Activated naive CD4-positive, alpha-beta T cell (primary cell): ENCODE data around the gene TENM4.

Experiments used
- DNase-seq, 4 experiments: peaks; one replicate each; lab custom pipeline; 2025; lab: John Stamatoyannopoulos, UW

The TENM4 gene

GRCh38 chr11:79055856-79056631, 384.8 kb downstream of the TENM4 start:
- no peak for DNase-seq

DNA sequence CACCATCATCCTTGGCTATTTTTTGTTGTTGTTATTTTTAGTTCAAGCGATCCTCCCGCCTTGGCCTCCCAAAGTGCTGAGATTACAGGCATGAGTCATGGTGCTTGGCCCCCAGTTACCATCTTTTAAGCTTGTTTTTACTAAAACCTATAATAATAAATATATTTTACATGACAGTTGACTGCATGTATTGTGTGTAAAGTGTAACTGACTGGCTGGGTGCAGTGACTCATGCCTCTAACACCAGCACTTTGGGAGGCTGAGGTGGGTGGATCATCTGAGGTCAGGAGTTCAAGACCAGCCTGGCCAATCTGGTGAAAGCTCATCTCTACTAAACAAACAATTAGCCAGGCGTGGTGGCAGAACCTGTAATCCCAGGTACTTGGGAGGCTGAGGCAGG, 386.2 kb downstream of the TENM4 start:
- no peak for DNase-seq

DNA sequence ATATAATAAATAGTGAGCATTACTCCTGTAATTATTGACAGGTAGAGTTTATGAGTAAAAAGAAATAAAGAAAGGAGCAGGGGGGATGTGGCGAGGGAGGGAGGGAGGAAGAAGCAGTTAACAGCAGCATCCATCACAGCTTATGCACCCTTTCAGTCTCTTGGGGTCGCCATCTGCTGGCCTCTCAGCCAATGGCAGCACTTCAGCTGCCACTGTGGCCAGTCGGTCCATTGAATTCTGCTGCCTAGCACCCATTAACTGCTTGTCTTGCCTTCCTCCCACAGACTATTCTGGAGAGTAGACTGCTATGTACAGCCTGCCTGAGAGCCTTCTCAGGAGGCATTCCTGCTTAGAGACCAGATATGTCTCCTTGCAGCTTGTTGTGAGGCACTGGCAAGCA, 388.3 kb downstream of the TENM4 start:
- no peak for DNase-seq

DNA sequence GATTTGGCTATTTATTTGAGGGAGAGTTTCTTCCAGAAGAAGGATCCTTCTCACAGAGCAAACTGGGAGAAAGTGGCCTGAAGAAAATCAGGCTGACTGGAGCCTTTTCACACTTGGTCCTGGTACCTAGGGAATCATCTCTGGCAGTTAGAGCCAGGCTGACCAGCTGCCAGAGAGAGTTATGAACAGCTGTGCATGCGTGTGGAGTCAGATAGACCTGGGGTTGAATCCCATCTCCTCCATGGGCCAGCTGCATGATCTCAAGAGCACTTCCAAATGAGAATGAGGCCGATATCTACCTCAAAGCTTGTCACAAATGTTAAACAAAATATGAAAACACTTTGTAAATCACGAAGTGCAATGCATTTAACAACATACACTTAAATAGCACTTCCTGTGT, 390.0 kb downstream of the TENM4 start:
- no peak for DNase-seq

GRCh38 chr11:79049741-79050179, 391.1 kb downstream of the TENM4 start:
- no peak for DNase-seq

DNA sequence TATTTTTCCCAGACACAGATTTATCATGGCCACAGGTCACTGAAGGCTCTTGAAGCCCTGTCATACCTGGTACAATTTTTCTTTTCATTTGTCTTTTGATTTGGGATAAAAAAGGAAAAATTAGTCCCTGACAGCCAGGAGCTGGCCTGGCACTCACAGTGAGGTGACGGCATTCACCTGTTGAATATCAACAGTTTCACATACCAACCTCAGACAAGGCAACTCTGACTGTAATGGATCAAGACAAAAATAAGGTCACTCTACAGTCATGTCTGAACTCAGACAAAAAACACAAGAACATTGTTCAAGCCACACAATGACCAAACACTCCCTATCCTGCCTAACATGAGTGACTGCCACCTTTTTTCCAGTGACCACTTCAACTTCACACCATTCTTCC, 392.9 kb downstream of the TENM4 start:
- no peak for DNase-seq

GRCh38 chr11:79047321-79047720, 393.5 kb downstream of the TENM4 start:
- no peak for DNase-seq

DNA sequence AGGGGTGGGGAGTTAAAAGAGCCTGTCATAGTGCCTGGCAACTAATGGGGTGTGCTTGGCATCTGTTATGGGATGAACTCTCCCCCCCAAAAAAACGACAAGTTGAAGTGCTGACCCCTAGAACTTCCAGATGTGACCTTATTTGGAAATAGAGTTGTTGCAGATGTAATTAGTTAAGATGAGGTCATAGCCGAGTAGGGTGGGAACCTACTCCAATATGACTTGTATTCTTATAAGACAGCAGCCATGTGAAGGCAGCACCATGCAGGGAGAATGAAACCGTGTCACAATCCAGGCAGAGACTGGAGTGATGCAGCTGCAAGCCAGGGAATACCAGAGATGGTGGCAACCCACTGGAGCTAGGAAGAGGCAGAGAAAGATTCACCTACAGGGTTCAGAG, 394.5 kb downstream of the TENM4 start:
- no peak for DNase-seq

GRCh38 chr11:79045800-79046304, 395.0 kb downstream of the TENM4 start:
- no peak for DNase-seq

DNA sequence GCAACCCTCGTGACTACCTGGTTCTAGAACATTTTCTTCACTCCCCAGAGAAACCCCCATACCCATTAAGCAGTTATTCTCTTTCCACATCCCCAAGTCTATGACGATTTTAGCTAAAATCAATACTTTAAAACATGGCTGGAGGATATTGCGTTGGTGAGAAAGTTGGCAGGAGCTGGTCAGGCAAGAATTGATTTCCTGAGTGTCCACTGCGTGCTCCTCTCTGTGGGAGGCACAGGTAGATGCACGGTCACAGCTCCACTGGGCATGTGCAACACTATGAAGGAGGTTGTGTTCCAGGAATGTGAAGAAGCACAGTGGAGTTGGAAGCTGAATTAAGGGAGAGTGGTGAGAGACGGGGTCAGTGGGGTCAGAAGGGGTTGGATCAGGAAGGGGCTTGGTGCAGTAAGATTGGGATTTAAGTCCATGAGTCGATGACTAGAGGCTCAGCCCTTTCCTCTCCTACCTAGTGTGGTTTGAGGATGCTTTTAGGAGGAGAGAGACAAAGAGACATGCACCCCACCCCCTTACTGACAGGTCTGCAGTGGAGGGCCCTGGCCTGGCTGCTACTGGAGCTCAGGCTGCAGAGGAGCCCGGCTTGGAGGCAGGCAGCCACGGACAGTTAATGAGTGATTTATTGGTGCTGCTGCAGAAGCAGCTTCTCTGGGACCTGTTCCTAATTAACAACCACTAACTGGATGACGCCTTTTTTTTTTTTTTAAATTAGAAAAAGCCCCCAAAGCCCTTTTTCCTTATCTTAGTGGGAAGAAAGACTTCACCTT, 395.6 kb downstream of the TENM4 start:
- DNase-seq, result no peak

GRCh38 chr11:79044201-79044600, 396.6 kb downstream of the TENM4 start:
- DNase-seq, result no peak

GRCh38 chr11:79043726-79044125, 397.1 kb downstream of the TENM4 start:
- no peak for DNase-seq

DNA sequence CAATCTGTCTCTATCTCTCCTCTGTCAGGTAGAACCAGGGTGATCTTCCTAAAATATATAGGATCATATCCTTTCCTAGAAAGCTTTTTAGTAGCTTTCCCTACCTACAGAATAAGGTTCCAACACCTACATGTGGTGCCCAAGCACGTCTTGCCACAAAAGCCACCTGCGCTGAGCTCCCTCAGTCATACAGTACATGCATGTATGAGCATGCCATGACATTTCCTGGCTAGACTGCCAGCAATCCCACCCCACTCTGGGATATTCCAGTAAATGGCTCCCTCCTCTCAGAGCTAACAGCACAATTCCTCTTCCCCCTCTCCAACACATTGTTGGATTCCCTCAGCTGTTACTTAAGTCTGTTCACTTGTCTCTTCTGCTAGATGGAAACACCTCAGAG, 398.0 kb downstream of the TENM4 start:
- no peak for DNase-seq

DNA sequence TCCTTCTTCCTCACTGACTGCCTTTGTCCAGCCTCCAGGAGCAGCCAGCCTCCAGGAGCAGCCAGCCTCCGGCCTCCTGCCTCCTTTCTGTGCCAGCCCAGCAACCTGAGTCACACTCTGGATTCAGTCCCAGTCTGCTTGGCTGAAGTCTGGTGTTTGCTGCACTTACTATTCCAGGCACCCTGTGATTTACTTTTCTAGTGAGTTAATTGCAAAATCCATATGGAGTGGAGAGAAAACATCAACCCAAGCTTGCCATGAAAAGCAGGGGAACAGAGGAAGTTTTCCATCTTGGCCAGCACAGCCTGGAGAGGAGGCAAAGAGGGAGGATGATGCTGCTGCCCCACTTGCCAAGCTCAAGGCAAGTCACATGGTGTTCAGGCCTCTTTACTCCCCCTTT, 400.5 kb downstream of the TENM4 start:
- no peak for DNase-seq

DNA sequence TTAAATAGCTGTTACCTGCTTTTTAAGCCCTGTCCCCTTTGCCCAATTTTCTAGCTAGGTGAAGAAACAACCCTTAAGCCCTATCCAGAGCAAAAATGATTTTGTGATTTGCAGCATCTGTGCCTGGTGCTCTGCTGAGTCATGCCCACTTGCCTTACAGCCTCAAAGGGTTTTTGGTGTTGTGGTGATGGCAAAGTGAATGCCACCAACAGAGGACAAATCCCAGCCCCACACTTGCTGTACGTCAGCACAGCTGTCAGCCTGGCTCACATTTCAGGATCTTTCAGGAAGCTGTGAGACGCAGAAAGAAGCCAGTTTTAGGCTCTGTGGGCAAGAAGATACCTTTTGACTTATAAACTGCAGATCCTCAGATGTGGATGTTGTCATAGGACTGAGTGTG, 401.7 kb downstream of the TENM4 start:
- no peak for DNase-seq

GRCh38 chr11:79035881-79036280, 404.9 kb downstream of the TENM4 start:
- no peak for DNase-seq

GRCh38 chr11:79033833-79034232, 407.0 kb downstream of the TENM4 start:
- no peak for DNase-seq

DNA sequence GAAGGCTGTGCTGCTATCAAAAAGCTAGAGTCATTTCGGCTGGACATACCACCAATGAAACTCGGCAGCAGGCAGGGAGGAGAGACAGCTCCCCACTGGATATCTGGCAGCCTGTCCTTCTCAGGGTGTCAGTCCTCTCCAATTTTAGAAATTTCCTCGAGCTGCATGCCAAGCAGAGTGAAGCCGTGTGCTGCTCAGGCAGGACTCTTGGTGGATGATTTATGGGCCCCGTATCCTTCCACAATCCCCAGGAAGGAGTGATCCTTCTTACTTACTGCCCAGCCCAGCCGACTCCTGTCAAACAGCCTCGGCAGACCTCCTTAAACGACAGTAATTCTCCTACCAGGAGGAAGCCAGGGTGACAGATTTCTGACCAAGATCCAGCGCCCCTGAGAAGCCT, 410.4 kb downstream of the TENM4 start:
- no peak for DNase-seq

- no peak for DNase-seq
Observed at GRCh38 chr11:79028225-79028624, 412.6 kb downstream of the TENM4 start.

GRCh38 chr11:79026803-79027445, 413.9 kb downstream of the TENM4 start:
- DNase-seq, result no peak

GRCh38 chr11:79025622-79026021, 415.2 kb downstream of the TENM4 start:
- DNase-seq, result no peak

DNA sequence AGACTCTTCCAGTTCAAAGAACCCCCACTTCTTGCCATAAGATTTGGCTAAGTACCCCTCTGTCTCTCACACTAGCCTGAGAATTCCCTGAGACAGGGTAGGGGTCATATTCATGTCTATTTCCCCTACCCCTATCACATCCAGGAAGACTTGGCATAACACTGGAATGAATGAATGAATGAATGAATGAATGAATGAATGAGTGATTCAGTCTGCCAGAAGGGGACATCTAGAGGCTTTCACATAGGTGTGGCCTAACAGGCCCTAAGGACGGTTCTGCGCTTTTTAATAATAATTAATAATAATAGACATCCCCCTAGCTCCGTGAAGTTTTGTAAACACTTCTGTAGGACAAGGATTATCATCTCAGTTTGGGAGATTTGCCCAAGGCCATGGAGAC, 415.7 kb downstream of the TENM4 start:
- DNase-seq, result no peak

DNA sequence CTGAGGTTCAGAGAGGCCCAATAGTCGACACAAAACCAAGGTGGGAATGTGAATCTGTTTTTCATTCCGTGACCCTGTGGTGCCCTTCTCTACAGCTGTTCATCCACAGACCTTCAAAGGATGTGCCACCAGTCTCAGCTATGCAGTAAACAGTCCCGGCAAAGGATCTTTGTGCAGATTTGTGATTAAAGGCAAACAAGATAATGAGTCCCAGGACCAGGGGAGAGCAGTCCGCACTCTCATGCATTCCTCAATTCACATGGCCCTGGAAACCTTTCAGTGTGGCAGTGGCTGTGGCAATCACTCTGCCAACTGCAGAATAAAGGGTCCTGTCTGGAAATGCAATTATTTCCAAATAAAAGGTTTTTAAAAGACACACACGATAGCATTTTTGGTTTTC, 418.6 kb downstream of the TENM4 start:
- no peak for DNase-seq
